Measurements from ENCODE around the gene LARGE1.

GRCh38 chr22:33747029-33747428 lies 173.2 kb downstream of the LARGE1 start:
- no peak for TF ChIP-seq CTCF (IDR thresholded peaks at IDR 0.05)
- no peak for TF ChIP-seq POLR2A (IDR thresholded peaks at IDR 0.05)

Data from Peyer's patch (tissue), 4 donors.